Panc1 (cell line): ENCODE data around the gene OGN. TPM values are rescaled to one million over a fixed set of nuclear protein-coding genes. Genes with fewer than 3 reads are reported as not detected.

Experiments used
- ATAC-seq: fragments of 200-7000 bp; cut with Tn5 transposase; 2 replicates; pipeline ENCODE4 v1.9.1; 2020; ENCODE audit warnings: mild to moderate bottlenecking, moderate library complexity
- BruUV-seq: library from RNA; stranded (reverse); fragments of 400-500 nt; replicated peaks from 2 replicates; lab custom pipeline; 2021; lab: Mats Ljungman, UMichigan
- CTCF ChIA-PET: fragments of 300-600 bp; sonication (Branson Sonifier 250); formaldehyde crosslinking; loops from one replicate; lab custom pipeline; 2022; ENCODE audit warnings: antibody characterized with exemption; lab: Charles Lee
- POLR2A ChIA-PET: fragments of 300-600 bp; sonication (Branson Sonifier 250); formaldehyde crosslinking; loops from one replicate; lab custom pipeline; 2022; ENCODE audit warnings: antibody characterized with exemption; lab: Charles Lee
- DNase-seq: peaks from one replicate; pipeline ENCODE4 v3.0.0-alpha.2; 2010; ENCODE audit warnings: low read depth, low spot score
- H3K27ac ChIP-seq: 2 replicates; pipeline ENCODE4 v1.5.1; 2011; ENCODE audit warnings: mild to moderate bottlenecking, low read length, inconsistent platforms
- H3K27me3 ChIP-seq: fragments of 200-500 bp; sonication (Bioruptor generic); 2 replicates; pipeline ENCODE4 v1.6.0; 2014; ENCODE audit warnings: low read length, inconsistent platforms; ENCODE audit not compliant: control insufficient read depth, insufficient read depth
- H3K36me3 ChIP-seq: fragments of 200-500 bp; sonication (Bioruptor generic); 2 replicates; pipeline ENCODE4 v1.5.1; 2014; ENCODE audit warnings: inconsistent platforms, mild to moderate bottlenecking, low read length, moderate library complexity; ENCODE audit not compliant: control insufficient read depth, insufficient read depth
- H3K4me1 ChIP-seq: 2 replicates; pipeline ENCODE4 v1.5.1; 2011; ENCODE audit warnings: inconsistent platforms, mild to moderate bottlenecking, low read length, moderate library complexity; ENCODE audit not compliant: control insufficient read depth, insufficient read depth
- H3K4me3 ChIP-seq, 2 experiments: 2 replicates each; pipeline ENCODE4 v1.5.1; 2011 to 2012; ENCODE audit warnings: low read depth in 2 of 2, low read length in 2 of 2, mild to moderate bottlenecking in 2 of 2, inconsistent platforms in 1 of 2, moderate library complexity in 1 of 2
- H3K9me3 ChIP-seq: fragments of 200-500 bp; sonication (Bioruptor generic); 2 replicates; pipeline ENCODE4 v1.5.1; 2014; ENCODE audit warnings: low read depth, mild to moderate bottlenecking, inconsistent platforms, low read length, moderate library complexity; ENCODE audit not compliant: control insufficient read depth, insufficient read depth
- POLR2AphosphoS5 ChIP-seq: IDR thresholded peaks from 2 replicates; pipeline ENCODE4 v1.6.1; 2012; ENCODE audit warnings: mild to moderate bottlenecking, low read depth, low read length, moderate library complexity
- REST ChIP-seq, 2 experiments: IDR thresholded peaks; 2 replicates each; pipeline ENCODE4 v1.6.1; 2011 to 2012; ENCODE audit warnings: low read depth in 2 of 2, control low read depth in 1 of 2, low read length in 1 of 2, mild to moderate bottlenecking in 1 of 2, moderate library complexity in 1 of 2; ENCODE audit not compliant: insufficient read depth in 1 of 2
- SIN3A ChIP-seq: IDR thresholded peaks from 2 replicates; pipeline ENCODE4 v1.6.1; 2012; ENCODE audit warnings: low read depth, mild to moderate bottlenecking, low read length, moderate library complexity, borderline replicate concordance; ENCODE audit not compliant: insufficient read depth
- TCF7L2 ChIP-seq: IDR thresholded peaks from 2 replicates; pipeline ENCODE4 v1.6.1; 2011; ENCODE audit warnings: mild to moderate bottlenecking, low read depth, low read length, inconsistent platforms
- in situ Hi-C: cut with HindIII; loops from 2 replicates; pipeline ENCODE4 v1.10.0; 2016; ENCODE audit warnings: low sequenced_read_pairs, low pct_unique_long_range_greater_than_20kb
- intact Hi-C: fragments of 100-400 bp; cut with micrococcal nuclease; formaldehyde crosslinking; loops from one replicate; pipeline ENCODE4 v1.10.0; 2022; ENCODE audit not compliant: unreplicated experiment
- total RNA-seq: library from RNA; stranded (reverse); gene quantifications from one replicate; pipeline ENCODE4 v1.2.1, GENCODE V29; 2021; ENCODE audit not compliant: unreplicated experiment
- TF ChIP-seq, protein P1 (sequence below): fragments of 450-650 bp; IDR thresholded peaks from 2 replicates; pipeline ENCODE4 v1.5.1; 2017; ENCODE audit warnings: mild to moderate bottlenecking

OGN gene
- total RNA-seq, 1 experiment from 2014 or later, result 0.08 TPM

GRCh38 chr9:92393686-92394085 is 10.7 kb downstream of the OGN start:
- Histone ChIP-seq H3K4me1 (no peaks in the 10 kb centered on the region), H3K27ac (no peak overlapping the region), H3K27me3 (no peaks in the 10 kb centered on the region), H3K36me3 (no peaks in the 10 kb centered on the region), H3K9me3 (no peaks in the 10 kb centered on the region), H3K4me3 (no peak overlapping the region)
- no peak for DNase-seq
- intact Hi-C loops (no loop called here), in situ Hi-C loops (no loop called here)
- no TSS peak for BruUV-seq
- TF ChIP-seq REST (IDR thresholded peaks at IDR 0.05; ENCODE audit: insufficient read depth in 1 of 2, low read depth in 2 of 2, low read length in 1 of 2) (no peak), TCF7L2 (no peak), POLR2AphosphoS5 (no peak), SIN3A (no peak)
- TF ChIP-seq, protein P1, sequence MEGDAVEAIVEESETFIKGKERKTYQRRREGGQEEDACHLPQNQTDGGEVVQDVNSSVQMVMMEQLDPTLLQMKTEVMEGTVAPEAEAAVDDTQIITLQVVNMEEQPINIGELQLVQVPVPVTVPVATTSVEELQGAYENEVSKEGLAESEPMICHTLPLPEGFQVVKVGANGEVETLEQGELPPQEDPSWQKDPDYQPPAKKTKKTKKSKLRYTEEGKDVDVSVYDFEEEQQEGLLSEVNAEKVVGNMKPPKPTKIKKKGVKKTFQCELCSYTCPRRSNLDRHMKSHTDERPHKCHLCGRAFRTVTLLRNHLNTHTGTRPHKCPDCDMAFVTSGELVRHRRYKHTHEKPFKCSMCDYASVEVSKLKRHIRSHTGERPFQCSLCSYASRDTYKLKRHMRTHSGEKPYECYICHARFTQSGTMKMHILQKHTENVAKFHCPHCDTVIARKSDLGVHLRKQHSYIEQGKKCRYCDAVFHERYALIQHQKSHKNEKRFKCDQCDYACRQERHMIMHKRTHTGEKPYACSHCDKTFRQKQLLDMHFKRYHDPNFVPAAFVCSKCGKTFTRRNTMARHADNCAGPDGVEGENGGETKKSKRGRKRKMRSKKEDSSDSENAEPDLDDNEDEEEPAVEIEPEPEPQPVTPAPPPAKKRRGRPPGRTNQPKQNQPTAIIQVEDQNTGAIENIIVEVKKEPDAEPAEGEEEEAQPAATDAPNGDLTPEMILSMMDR, result no peak
- CTCF ChIA-PET, result no interaction called here
- POLR2A ChIA-PET, result no interaction called here
- no peak for ATAC-seq

GRCh38 chr9:92392690-92393089 is 11.7 kb downstream of the OGN start:
- ATAC-seq, result no peak
- Histone ChIP-seq H3K4me3 (no peak overlapping the region), H3K4me1 (no peaks in the 10 kb centered on the region), H3K36me3 (no peaks in the 10 kb centered on the region), H3K27ac (no peak overlapping the region), H3K27me3 (no peaks in the 10 kb centered on the region), H3K9me3 (no peaks in the 10 kb centered on the region)
- in situ Hi-C loops (no loop called here), intact Hi-C loops (no loop called here)
- ChIA-PET CTCF (no interaction called here), POLR2A (no interaction called here)
- TF ChIP-seq SIN3A, result no peak
- no peak for TF ChIP-seq REST (IDR thresholded peaks at IDR 0.05; ENCODE audit: insufficient read depth in 1 of 2, low read depth in 2 of 2, low read length in 1 of 2)
- TF ChIP-seq, protein P1, result no peak
- no peak for DNase-seq
- no TSS peak for BruUV-seq
